ENCODE data around the gene ZFP64.

DNA sequence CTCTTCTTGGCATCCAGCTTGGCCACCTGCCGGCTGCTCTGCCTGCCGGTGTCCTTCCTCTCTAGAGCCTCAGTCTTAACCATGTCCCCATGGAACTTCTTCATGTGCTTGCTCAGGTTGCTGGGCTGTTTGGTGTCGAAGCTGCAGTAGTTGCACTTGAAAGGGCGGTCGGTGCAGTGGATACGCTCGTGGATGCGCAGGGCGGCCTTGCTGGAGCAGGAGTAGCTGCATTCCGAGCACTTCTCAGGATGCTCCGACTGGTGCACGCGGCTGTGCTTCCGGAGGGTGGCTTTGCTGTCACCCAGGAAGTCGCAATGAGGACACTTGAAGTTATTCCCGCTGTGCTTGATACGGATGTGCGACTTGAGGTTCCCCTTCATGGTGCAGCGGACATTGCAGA, 38.7 kb downstream of the ZFP64 start:
- TF ChIP-seq CTCF (IDR thresholded peaks at IDR 0.05) = no peak
- no peak for TF ChIP-seq POLR2A (IDR thresholded peaks at IDR 0.05)
- TF ChIP-seq POLR2AphosphoS5 (IDR thresholded peaks at IDR 0.05) = no peak
- TF ChIP-seq EP300 (IDR thresholded peaks at IDR 0.05) = no peak
